GM12873 (cell line): ENCODE data around the gene STIM1.

Source experiments
- TF ChIP-seq, protein P1 (sequence below): IDR thresholded peaks from 2 replicates; pipeline ENCODE4 v1.5.1; 2012; ENCODE audit warnings: low read depth, mild to moderate bottlenecking, moderate library complexity, low read length, control low read depth; ENCODE audit not compliant: insufficient read depth; ENCODE audit errors: missing control alignments

Gene STIM1

DNA sequence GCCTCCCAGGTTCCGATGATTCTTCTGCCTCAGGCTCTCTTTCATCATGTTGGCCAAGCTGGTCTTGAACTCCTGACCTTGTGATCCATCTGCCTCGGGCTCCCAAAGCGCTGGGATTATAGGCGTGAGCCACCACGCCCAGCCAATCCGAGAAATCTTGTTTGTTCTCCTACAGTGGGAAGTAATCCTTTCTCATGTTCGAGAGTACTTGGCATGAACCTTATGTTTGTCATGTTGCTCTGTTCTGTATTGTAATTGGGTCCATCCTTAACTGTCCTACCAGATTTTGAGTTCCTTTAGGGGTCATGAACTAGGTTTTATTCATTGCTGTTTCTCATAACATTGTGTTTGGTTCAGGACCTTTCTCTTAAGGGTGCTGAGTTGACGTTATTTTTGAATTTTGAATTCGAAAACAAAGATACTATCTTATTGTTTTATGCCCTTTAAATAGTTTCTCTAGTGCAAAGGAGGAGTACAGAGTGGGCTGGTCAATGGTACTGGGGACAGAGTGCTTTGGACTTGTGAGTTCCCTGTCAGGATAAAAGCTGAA is 125.7 kb downstream of the STIM1 start:
- TF ChIP-seq, protein P1, sequence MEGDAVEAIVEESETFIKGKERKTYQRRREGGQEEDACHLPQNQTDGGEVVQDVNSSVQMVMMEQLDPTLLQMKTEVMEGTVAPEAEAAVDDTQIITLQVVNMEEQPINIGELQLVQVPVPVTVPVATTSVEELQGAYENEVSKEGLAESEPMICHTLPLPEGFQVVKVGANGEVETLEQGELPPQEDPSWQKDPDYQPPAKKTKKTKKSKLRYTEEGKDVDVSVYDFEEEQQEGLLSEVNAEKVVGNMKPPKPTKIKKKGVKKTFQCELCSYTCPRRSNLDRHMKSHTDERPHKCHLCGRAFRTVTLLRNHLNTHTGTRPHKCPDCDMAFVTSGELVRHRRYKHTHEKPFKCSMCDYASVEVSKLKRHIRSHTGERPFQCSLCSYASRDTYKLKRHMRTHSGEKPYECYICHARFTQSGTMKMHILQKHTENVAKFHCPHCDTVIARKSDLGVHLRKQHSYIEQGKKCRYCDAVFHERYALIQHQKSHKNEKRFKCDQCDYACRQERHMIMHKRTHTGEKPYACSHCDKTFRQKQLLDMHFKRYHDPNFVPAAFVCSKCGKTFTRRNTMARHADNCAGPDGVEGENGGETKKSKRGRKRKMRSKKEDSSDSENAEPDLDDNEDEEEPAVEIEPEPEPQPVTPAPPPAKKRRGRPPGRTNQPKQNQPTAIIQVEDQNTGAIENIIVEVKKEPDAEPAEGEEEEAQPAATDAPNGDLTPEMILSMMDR, result no peak

DNA sequence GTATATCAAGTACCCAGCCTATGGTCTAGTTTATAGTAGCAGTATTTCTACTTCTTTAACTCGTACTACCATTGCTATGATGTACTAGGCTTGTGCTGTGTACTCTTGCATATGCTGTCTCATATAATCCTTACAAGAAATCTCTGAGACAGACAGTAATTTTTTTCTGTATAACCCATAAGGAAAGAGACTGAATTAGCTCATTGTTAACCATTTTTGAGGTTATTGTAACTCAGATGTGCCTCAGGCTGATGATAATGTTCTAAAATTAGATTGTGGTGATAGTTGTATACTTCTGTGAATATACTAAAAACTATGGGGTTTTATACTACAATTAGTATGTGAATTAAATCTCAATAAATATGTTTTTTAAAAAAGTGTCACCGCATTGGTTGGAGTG is 127.0 kb downstream of the STIM1 start:
- TF ChIP-seq, protein P1, result no peak

- TF ChIP-seq, protein P1, result no peak
Observed at GRCh38 chr11:3983101-3983500, 127.6 kb downstream of the STIM1 start.

- TF ChIP-seq, protein P1, result peak; percentile 35
Observed at GRCh38 chr11:3984896-3985295, 129.4 kb downstream of the STIM1 start.

GRCh38 chr11:3985631-3986030 is 130.2 kb downstream of the STIM1 start:
- TF ChIP-seq, protein P1, result no peak

GRCh38 chr11:3986301-3986700 is 130.8 kb downstream of the STIM1 start:
- TF ChIP-seq, protein P1, result no peak

DNA sequence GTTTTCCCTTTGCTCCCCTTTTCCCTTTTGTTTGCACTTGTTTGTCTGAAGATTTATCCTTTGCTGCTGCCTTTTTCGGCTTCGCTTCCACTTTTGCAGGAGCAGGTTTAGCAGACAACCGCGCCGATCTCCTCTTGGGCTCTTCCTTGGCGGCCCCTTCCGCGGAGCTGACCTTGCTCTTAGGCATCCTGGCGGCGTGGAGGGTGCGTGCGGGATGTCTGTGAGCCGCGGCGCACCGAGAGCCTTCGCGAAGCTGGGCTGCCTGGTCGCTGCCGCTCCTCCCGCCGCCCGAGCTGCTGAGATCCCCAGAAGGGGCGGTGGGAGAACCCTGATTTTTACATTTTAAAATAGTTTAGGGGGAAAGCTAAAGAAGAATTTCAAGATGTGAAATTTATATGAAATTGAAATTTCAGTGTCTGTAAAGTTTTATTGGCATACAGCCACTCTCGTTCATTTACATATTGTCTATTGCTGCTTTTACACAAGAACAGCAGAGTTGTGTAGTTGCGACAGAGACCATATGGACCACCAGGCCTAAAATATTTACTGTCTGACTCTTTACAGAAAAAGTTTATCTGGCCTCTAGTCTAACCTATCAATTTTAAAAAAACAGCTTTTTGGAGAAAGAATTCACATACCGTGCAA is 133.9 kb downstream of the STIM1 start:
- TF ChIP-seq, protein P1, result no peak
